K562 (cell line): Measurements from ENCODE around the gene LAGE3. TPM values are rescaled to one million over a fixed set of nuclear protein-coding genes. Genes with fewer than 3 reads are reported as not detected.

Source experiments
- C11orf30 ChIP-seq: fragments of 450-650 bp; IDR thresholded peaks from 2 replicates; pipeline ENCODE4 v1.6.1; 2016; ENCODE audit warnings: low read depth, mild to moderate bottlenecking
- ELF4 ChIP-seq: fragments of 450-650 bp; formaldehyde crosslinking; IDR thresholded peaks from 2 replicates; pipeline ENCODE4 v1.4.0; 2022; ENCODE audit warnings: missing genetic modification characterization
- KLF10 ChIP-seq: fragments of 250-450 bp; sonication (Bioruptor Pico); IDR thresholded peaks from 2 replicates; pipeline ENCODE4 v1.6.1; 2021; ENCODE audit warnings: matching md5 sums
- NCOA2 ChIP-seq, 2 experiments: fragments of 450-650 bp; IDR thresholded peaks; 2 replicates each; pipeline ENCODE4 v1.6.1; 2018; ENCODE audit warnings: mild to moderate bottlenecking in 2 of 2, moderate library complexity in 1 of 2; ENCODE audit not compliant: partially characterized antibody in 2 of 2
- NFYB ChIP-seq: IDR thresholded peaks from 2 replicates; pipeline ENCODE4 v1.6.1; 2011; ENCODE audit warnings: mild to moderate bottlenecking, moderate library complexity; ENCODE audit not compliant: insufficient read length; ENCODE audit errors: extremely low read depth
- RBM25 ChIP-seq: fragments of 200-400 bp; formaldehyde crosslinking; IDR thresholded peaks from 2 replicates; pipeline ENCODE4 v1.6.1; 2018; ENCODE audit warnings: low read length, low read depth, moderate library complexity; ENCODE audit not compliant: severe bottlenecking
- SRF ChIP-seq, 2 experiments: fragments of 250-450, 450-650 bp in 1 of 2; sonication (Bioruptor Pico) in 1 of 2; sonication (generic) in 1 of 2; formaldehyde crosslinking; IDR thresholded peaks; 2 replicates each; pipeline versions ENCODE4 v1.5.0 to v1.5.1; 2020 to 2022; ENCODE audit warnings: mild to moderate bottlenecking in 1 of 2, missing genetic modification reagents in 1 of 2
- SUPT5H ChIP-seq: fragments of 450-650 bp; IDR thresholded peaks from 2 replicates; pipeline ENCODE4 v1.6.1; 2016
- TCFL5 ChIP-seq: fragments of 250-450 bp; sonication (Bioruptor Pico); conservative IDR thresholded peaks from 2 replicates; pipeline ENCODE4 v1.6.1; 2021; ENCODE audit warnings: mild to moderate bottlenecking, moderate library complexity, matching md5 sums
- TSC22D4 ChIP-seq: fragments of 450-650 bp; IDR thresholded peaks from 2 replicates; pipeline ENCODE4 v1.6.1; 2016; ENCODE audit warnings: missing genetic modification characterization, missing biosample characterization, control low read depth
- ZFX ChIP-seq: sonication (generic); formaldehyde crosslinking; IDR thresholded peaks from 2 replicates; pipeline ENCODE4 v1.8.0; 2022; ENCODE audit warnings: mild to moderate bottlenecking, missing genetic modification reagents, moderate library complexity
- ZNF23 ChIP-seq: fragments of 250-450 bp; sonication (Bioruptor Pico); IDR thresholded peaks from 2 replicates; pipeline ENCODE4 v1.4.0; 2020; ENCODE audit warnings: mild to moderate bottlenecking
- ZNF445 ChIP-seq: fragments of 250-450 bp; sonication (Bioruptor Pico); IDR thresholded peaks from 2 replicates; pipeline ENCODE4 v1.4.0; 2020; ENCODE audit warnings: low read depth, mild to moderate bottlenecking, moderate library complexity
- ZNF830 ChIP-seq: fragments of 250-450 bp; sonication (Bioruptor Pico); IDR thresholded peaks from 2 replicates; pipeline ENCODE4 v1.5.0; 2021; ENCODE audit warnings: mild to moderate bottlenecking
- polyA plus RNA-seq, 8 experiments: library from polyadenylated mRNA; depleted of rRNA in 4 of 8; stranded (reverse) in 5 of 8; unstranded in 3 of 8; fragments of >200 nt; fragmentation: Nextera tagmentation in 2 of 8; fragmentation: Illumina TruSeq in 1 of 8; extraction: Ambion mirVana in 2 of 8; extraction: Trizol in 1 of 8; gene quantifications; 2 replicates each; pipeline versions ENCODE4 v1.2.1 to v1.2.3, GENCODE V29; 2011 to 2014; ENCODE audit warnings: inconsistent platforms in 1 of 8, missing spikeins in 1 of 8
- total RNA-seq, 7 experiments: library from RNA; depleted of rRNA in 6 of 7; stranded (reverse); fragments of >200 nt in 6 of 7; fragmentation: Illumina TruSeq in 2 of 7; extraction: Trizol in 2 of 7; gene quantifications; 2 replicates each; pipeline versions ENCODE4 v1.2.1 to v1.2.3, GENCODE V29; 2011 to 2021; ENCODE audit warnings: low replicate concordance in 1 of 7
- TF ChIP-seq, protein P1 (sequence below): fragments of 450-650 bp; IDR thresholded peaks from 2 replicates; pipeline ENCODE4 v1.6.1; 2017; ENCODE audit warnings: antibody characterized with exemption, mild to moderate bottlenecking
- TF ChIP-seq, protein P2 (sequence below): fragments of 450-650 bp; formaldehyde crosslinking; IDR thresholded peaks from 2 replicates; pipeline ENCODE4 v1.4.0; 2020; ENCODE audit warnings: mild to moderate bottlenecking, moderate library complexity
- TF ChIP-seq, protein P3 (sequence below): fragments of 250-450 bp; sonication (Bioruptor Pico); IDR thresholded peaks from 2 replicates; pipeline ENCODE4 v1.8.0; 2022; ENCODE audit warnings: inconsistent platforms, mild to moderate bottlenecking, moderate library complexity, borderline replicate concordance
- TF ChIP-seq, protein P4 (sequence below): fragments of 450-650 bp; formaldehyde crosslinking; IDR thresholded peaks from 2 replicates; pipeline ENCODE4 v1.4.0; 2020; ENCODE audit warnings: mild to moderate bottlenecking, mixed read lengths

The LAGE3 gene
- total and polyA plus RNA-seq, 9 of the 15 experiments (the other 6 are each of a cell fraction or from before 2014, with no cell fraction given): 28.2 to 125 (median 35.8) TPM

DNA sequence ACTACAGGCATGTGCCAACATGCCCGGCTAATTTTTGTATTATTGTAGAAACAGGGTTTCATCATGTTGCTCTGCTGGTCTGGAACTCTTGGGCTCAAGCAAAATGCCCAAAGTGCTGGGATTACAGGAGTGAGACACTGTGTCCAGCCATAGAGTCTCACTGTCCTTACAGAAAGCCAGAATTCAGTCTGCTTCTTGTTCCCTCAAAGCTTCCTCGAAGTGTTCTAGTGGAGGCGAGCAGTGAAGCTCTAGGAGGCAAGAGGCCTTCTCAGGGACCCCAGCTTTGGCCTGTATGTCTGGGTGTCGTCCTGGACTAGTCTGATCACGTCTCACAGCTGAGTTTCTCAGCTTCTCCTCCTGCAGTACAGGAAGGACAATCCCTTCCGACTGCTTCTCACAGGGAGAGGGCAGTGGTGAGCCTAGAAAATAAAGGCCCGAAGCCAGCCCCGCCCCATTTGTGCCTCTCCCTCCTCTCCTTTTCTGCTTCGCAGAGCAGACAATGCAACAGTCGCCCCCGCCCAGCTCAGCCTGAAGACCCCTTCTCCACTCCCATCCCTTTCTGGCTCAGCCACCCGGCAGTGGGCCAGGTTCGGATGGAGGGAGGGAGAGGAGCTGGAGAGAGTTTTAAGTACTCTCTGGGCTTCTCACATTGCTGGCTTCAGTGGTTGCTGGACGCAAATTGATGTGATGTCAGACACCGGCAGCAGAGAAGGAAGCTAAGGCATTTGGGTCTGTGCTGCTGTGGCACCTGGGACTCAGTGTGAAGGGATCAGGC is 48.0 kb upstream of the LAGE3 start (continued):
- TF ChIP-seq C11orf30 (no peak), ZNF23 (no peak), ZNF445 (no peak), NCOA2 (IDR thresholded peaks at IDR 0.05; ENCODE audit: partially characterized antibody in 2 of 2) (no peak), TCFL5 (CRISPR knock-in tag) (no peak), ZFX (peak; percentile 57; the same call in 1 of the 2 replicates), NFYB (no peak), TSC22D4 (tag) (no peak), ELF4 (CRISPR knock-in tag) (no peak), ZNF830 (CRISPR knock-in tag) (no peak), RBM25 (no peak), SUPT5H (0 out of 2 replicates have a peak, but pooled peaks have one; percentile 19), KLF10 (CRISPR knock-in tag) (no peak), SRF (CRISPR knock-in tag; IDR thresholded peaks at IDR 0.05) (no peak)
- TF ChIP-seq, protein P1, sequence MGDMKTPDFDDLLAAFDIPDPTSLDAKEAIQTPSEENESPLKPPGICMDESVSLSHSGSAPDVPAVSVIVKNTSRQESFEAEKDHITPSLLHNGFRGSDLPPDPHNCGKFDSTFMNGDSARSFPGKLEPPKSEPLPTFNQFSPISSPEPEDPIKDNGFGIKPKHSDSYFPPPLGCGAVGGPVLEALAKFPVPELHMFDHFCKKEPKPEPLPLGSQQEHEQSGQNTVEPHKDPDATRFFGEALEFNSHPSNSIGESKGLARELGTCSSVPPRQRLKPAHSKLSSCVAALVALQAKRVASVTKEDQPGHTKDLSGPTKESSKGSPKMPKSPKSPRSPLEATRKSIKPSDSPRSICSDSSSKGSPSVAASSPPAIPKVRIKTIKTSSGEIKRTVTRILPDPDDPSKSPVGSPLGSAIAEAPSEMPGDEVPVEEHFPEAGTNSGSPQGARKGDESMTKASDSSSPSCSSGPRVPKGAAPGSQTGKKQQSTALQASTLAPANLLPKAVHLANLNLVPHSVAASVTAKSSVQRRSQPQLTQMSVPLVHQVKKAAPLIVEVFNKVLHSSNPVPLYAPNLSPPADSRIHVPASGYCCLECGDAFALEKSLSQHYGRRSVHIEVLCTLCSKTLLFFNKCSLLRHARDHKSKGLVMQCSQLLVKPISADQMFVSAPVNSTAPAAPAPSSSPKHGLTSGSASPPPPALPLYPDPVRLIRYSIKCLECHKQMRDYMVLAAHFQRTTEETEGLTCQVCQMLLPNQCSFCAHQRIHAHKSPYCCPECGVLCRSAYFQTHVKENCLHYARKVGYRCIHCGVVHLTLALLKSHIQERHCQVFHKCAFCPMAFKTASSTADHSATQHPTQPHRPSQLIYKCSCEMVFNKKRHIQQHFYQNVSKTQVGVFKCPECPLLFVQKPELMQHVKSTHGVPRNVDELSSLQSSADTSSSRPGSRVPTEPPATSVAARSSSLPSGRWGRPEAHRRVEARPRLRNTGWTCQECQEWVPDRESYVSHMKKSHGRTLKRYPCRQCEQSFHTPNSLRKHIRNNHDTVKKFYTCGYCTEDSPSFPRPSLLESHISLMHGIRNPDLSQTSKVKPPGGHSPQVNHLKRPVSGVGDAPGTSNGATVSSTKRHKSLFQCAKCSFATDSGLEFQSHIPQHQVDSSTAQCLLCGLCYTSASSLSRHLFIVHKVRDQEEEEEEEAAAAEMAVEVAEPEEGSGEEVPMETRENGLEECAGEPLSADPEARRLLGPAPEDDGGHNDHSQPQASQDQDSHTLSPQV: no peak
- TF ChIP-seq, protein P2, sequence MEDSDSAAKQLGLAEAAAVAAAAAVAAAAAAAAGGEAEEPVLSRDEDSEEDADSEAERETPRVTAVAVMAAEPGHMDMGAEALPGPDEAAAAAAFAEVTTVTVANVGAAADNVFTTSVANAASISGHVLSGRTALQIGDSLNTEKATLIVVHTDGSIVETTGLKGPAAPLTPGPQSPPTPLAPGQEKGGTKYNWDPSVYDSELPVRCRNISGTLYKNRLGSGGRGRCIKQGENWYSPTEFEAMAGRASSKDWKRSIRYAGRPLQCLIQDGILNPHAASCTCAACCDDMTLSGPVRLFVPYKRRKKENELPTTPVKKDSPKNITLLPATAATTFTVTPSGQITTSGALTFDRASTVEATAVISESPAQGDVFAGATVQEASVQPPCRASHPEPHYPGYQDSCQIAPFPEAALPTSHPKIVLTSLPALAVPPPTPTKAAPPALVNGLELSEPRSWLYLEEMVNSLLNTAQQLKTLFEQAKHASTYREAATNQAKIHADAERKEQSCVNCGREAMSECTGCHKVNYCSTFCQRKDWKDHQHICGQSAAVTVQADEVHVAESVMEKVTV (CRISPR knock-in tag): peak; percentile 32; the same call in 1 of the 2 replicates
- TF ChIP-seq, protein P3, sequence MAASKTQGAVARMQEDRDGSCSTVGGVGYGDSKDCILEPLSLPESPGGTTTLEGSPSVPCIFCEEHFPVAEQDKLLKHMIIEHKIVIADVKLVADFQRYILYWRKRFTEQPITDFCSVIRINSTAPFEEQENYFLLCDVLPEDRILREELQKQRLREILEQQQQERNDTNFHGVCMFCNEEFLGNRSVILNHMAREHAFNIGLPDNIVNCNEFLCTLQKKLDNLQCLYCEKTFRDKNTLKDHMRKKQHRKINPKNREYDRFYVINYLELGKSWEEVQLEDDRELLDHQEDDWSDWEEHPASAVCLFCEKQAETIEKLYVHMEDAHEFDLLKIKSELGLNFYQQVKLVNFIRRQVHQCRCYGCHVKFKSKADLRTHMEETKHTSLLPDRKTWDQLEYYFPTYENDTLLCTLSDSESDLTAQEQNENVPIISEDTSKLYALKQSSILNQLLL: no peak
- TF ChIP-seq, protein P4, sequence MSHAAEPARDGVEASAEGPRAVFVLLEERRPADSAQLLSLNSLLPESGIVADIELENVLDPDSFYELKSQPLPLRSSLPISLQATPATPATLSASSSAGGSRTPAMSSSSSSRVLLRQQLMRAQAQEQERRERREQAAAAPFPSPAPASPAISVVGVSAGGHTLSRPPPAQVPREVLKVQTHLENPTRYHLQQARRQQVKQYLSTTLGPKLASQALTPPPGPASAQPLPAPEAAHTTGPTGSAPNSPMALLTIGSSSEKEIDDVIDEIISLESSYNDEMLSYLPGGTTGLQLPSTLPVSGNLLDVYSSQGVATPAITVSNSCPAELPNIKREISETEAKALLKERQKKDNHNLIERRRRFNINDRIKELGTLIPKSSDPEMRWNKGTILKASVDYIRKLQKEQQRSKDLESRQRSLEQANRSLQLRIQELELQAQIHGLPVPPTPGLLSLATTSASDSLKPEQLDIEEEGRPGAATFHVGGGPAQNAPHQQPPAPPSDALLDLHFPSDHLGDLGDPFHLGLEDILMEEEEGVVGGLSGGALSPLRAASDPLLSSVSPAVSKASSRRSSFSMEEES (CRISPR knock-in tag): no peak
